Fibroblast of skin of right biceps (primary cell): ENCODE data around the gene CDKN1C.

ENCODE experiments used
- DNase-seq: peaks from one replicate; pipeline ENCODE4 v3.0.0-alpha.2; 2013

Gene CDKN1C

GRCh38 chr11:2867722-2868505 is 17.7 kb downstream of the CDKN1C start:
- DNase-seq = no peak

GRCh38 chr11:2867142-2867541 is 18.4 kb downstream of the CDKN1C start:
- DNase-seq = no peak

- no peak for DNase-seq
Observed at GRCh38 chr11:2865922-2866577, 19.5 kb downstream of the CDKN1C start.

GRCh38 chr11:2864901-2865300 is 20.7 kb downstream of the CDKN1C start:
- no peak for DNase-seq

- DNase-seq = peak; percentile 18
Observed at GRCh38 chr11:2863276-2863618, 22.3 kb downstream of the CDKN1C start.

GRCh38 chr11:2862395-2863275 is 22.9 kb downstream of the CDKN1C start:
- no peak for DNase-seq

- DNase-seq = no peak
Observed at GRCh38 chr11:2860636-2861035, 24.9 kb downstream of the CDKN1C start.

GRCh38 chr11:2859699-2860037 is 25.9 kb downstream of the CDKN1C start:
- no peak for DNase-seq

- DNase-seq = no peak
Observed at GRCh38 chr11:2858995-2859698, 26.4 kb downstream of the CDKN1C start.

- no peak for DNase-seq
Observed at GRCh38 chr11:2857918-2858317, 27.7 kb downstream of the CDKN1C start.

GRCh38 chr11:2857276-2857675 is 28.3 kb downstream of the CDKN1C start:
- no peak for DNase-seq

- no peak for DNase-seq
Observed at GRCh38 chr11:2855162-2855561, 30.4 kb downstream of the CDKN1C start.

- DNase-seq = no peak
Observed at GRCh38 chr11:2853997-2854560, 31.5 kb downstream of the CDKN1C start.

- no peak for DNase-seq
Observed at GRCh38 chr11:2853401-2853800, 32.2 kb downstream of the CDKN1C start.

GRCh38 chr11:2849994-2850770 is 35.4 kb downstream of the CDKN1C start:
- no peak for DNase-seq

- no peak for DNase-seq
Observed at GRCh38 chr11:2848497-2848896, 37.1 kb downstream of the CDKN1C start.

GRCh38 chr11:2847561-2847960 is 38.0 kb downstream of the CDKN1C start:
- DNase-seq = no peak

- DNase-seq = no peak
Observed at GRCh38 chr11:2846470-2846869, 39.1 kb downstream of the CDKN1C start.

GRCh38 chr11:2846056-2846455 is 39.5 kb downstream of the CDKN1C start:
- peak; percentile 49 for DNase-seq

- no peak for DNase-seq
Observed at GRCh38 chr11:2844996-2845395, 40.6 kb downstream of the CDKN1C start.

- DNase-seq = peak; percentile 8
Observed at GRCh38 chr11:2844116-2844842, 41.3 kb downstream of the CDKN1C start.
